H9 (cell line): Measurements from ENCODE around the gene MVD. TPM values are rescaled to one million over a fixed set of nuclear protein-coding genes. Genes with fewer than 3 reads are reported as not detected.

ENCODE experiments used
- DNase-seq: peaks from one replicate; pipeline ENCODE4 v3.0.0-alpha.2; 2017
- H2AFZ ChIP-seq: one replicate; pipeline ENCODE4 v1.6.1; 2013; ENCODE audit warnings: mild to moderate bottlenecking, low read length, control low read depth, moderate library complexity
- H2AK5ac ChIP-seq: 2 replicates; pipeline ENCODE4 v1.6.1; 2013; ENCODE audit warnings: low read length, control low read depth, mixed read lengths; ENCODE audit not compliant: insufficient read length
- H2BK120ac ChIP-seq: one replicate; pipeline ENCODE4 v1.6.1; 2013; ENCODE audit warnings: low read depth, mild to moderate bottlenecking, low read length, control low read depth, inconsistent platforms; ENCODE audit not compliant: poor library complexity, severe bottlenecking
- H2BK12ac ChIP-seq: 2 replicates; pipeline ENCODE4 v1.6.1; 2013; ENCODE audit warnings: low read length, control low read depth, mixed read lengths, low read depth; ENCODE audit not compliant: insufficient read length
- H2BK15ac ChIP-seq: 2 replicates; pipeline ENCODE4 v1.6.1; 2013; ENCODE audit warnings: low read depth, low read length, control low read depth
- H2BK20ac ChIP-seq: one replicate; pipeline ENCODE4 v1.6.1; 2013; ENCODE audit warnings: low read depth, mild to moderate bottlenecking, low read length, control low read depth, inconsistent platforms; ENCODE audit not compliant: poor library complexity, severe bottlenecking
- H2BK5ac ChIP-seq: 2 replicates; pipeline ENCODE4 v1.6.1; 2013; ENCODE audit warnings: low read length, control low read depth, mixed read lengths; ENCODE audit not compliant: insufficient read length
- H3K14ac ChIP-seq: 2 replicates; pipeline ENCODE4 v1.6.1; 2013; ENCODE audit warnings: low read length, control low read depth; ENCODE audit not compliant: insufficient read depth
- H3K18ac ChIP-seq: 2 replicates; pipeline ENCODE4 v1.6.1; 2013; ENCODE audit warnings: low read depth, mild to moderate bottlenecking, mixed read lengths, low read length, control low read depth; ENCODE audit not compliant: insufficient read length
- H3K23ac ChIP-seq: 2 replicates; pipeline ENCODE4 v1.6.1; 2013; ENCODE audit warnings: low read length, control low read depth, mixed read lengths, low read depth; ENCODE audit not compliant: insufficient read length
- H3K23me2 ChIP-seq: 2 replicates; pipeline ENCODE4 v1.6.1; 2013; ENCODE audit warnings: low read depth, mild to moderate bottlenecking, mixed read lengths, low read length, control low read depth; ENCODE audit not compliant: insufficient read length, poor library complexity, severe bottlenecking
- H3K27ac ChIP-seq: 2 replicates; pipeline ENCODE4 v1.5.1; 2013; ENCODE audit warnings: low read length, control low read depth, mixed read lengths, low read depth; ENCODE audit not compliant: insufficient read length
- H3K27me3 ChIP-seq: 2 replicates; pipeline ENCODE4 v1.6.1; 2013; ENCODE audit warnings: low read length, control low read depth, inconsistent platforms; ENCODE audit not compliant: insufficient read depth
- H3K4ac ChIP-seq: 2 replicates; pipeline ENCODE4 v1.6.1; 2013; ENCODE audit warnings: low read depth, mild to moderate bottlenecking, control low read depth, inconsistent platforms, low read length, moderate library complexity
- H3K4me1 ChIP-seq: 2 replicates; pipeline ENCODE4 v1.6.1; 2013; ENCODE audit warnings: low read length, control low read depth, inconsistent platforms; ENCODE audit not compliant: insufficient read depth
- H3K4me2 ChIP-seq: 2 replicates; pipeline ENCODE4 v1.6.1; 2013; ENCODE audit warnings: low read length, control low read depth, mixed read lengths; ENCODE audit not compliant: insufficient read length, insufficient read depth
- H3K56ac ChIP-seq: 2 replicates; pipeline ENCODE4 v1.6.1; 2013; ENCODE audit warnings: low read depth, mild to moderate bottlenecking, mixed read lengths, low read length, control low read depth; ENCODE audit not compliant: insufficient read length
- H3K79me1 ChIP-seq: 2 replicates; pipeline ENCODE4 v1.6.1; 2013; ENCODE audit warnings: low read depth, mild to moderate bottlenecking, moderate library complexity, low read length, control low read depth, inconsistent platforms; ENCODE audit not compliant: insufficient read depth, poor library complexity, severe bottlenecking
- H3K79me2 ChIP-seq: 2 replicates; pipeline ENCODE4 v1.6.1; 2013; ENCODE audit warnings: low read length, control low read depth, inconsistent platforms; ENCODE audit not compliant: insufficient read depth
- H3K9ac ChIP-seq: 2 replicates; pipeline ENCODE4 v1.6.1; 2013; ENCODE audit warnings: low read length, control low read depth, mixed read lengths; ENCODE audit not compliant: insufficient read length; ENCODE audit errors: extremely low read depth
- H3K9me3 ChIP-seq: one replicate; pipeline ENCODE4 v1.6.1; 2013; ENCODE audit warnings: low read depth, low read length, inconsistent platforms; ENCODE audit not compliant: control insufficient read depth
- H3T11ph ChIP-seq: one replicate; pipeline ENCODE4 v1.6.1; 2013; ENCODE audit warnings: mild to moderate bottlenecking, low read length, control low read depth, inconsistent platforms
- H4K20me1 ChIP-seq: one replicate; pipeline ENCODE4 v1.6.1; 2013; ENCODE audit not compliant: control insufficient read depth, insufficient read length, insufficient read depth
- H4K5ac ChIP-seq: 2 replicates; pipeline ENCODE4 v1.6.1; 2013; ENCODE audit warnings: low read depth, mild to moderate bottlenecking, mixed read lengths, low read length, control low read depth; ENCODE audit not compliant: insufficient read length
- H4K8ac ChIP-seq: replicated peaks from 2 replicates; pipeline ENCODE4 v1.6.1; 2013; ENCODE audit warnings: low read length, control low read depth, mixed read lengths, low read depth; ENCODE audit not compliant: insufficient read length
- H4K91ac ChIP-seq: 2 replicates; pipeline ENCODE4 v1.6.1; 2013; ENCODE audit warnings: low read depth, mild to moderate bottlenecking, moderate library complexity, mixed read lengths, low read length, control low read depth; ENCODE audit not compliant: insufficient read length
- H3K27ac Mint-ChIP-seq, 3 experiments: 2 replicates in 2 of 3; 3 replicates in 1 of 3; pipeline ENCODE4 v1.8.0; 2020 to 2021; ENCODE audit warnings: mixed read lengths in 3 of 3, mild to moderate bottlenecking in 1 of 3, moderate library complexity in 1 of 3
- H3K27me3 Mint-ChIP-seq: 2 replicates; pipeline ENCODE4 v1.8.0; 2021; ENCODE audit warnings: low read depth, mild to moderate bottlenecking, moderate library complexity, mixed read lengths
- H3K36me3 Mint-ChIP-seq, 3 experiments: 2 replicates in 2 of 3; 3 replicates in 1 of 3; pipeline ENCODE4 v1.8.0; 2020 to 2021; ENCODE audit warnings: low read depth in 3 of 3, mixed read lengths in 3 of 3; ENCODE audit not compliant: insufficient read depth in 1 of 3
- H3K4me1 Mint-ChIP-seq, 2 experiments: 2 replicates each; pipeline ENCODE4 v1.8.0; 2020; ENCODE audit warnings: mixed read lengths in 2 of 2
- H3K4me3 Mint-ChIP-seq, 2 experiments: 2 replicates in 1 of 2; 3 replicates in 1 of 2; pipeline ENCODE4 v1.8.0; 2020 to 2021; ENCODE audit warnings: mild to moderate bottlenecking in 2 of 2, mixed read lengths in 2 of 2, moderate library complexity in 1 of 2
- H3K9me3 Mint-ChIP-seq, 2 experiments: 2 replicates in 1 of 2; 3 replicates in 1 of 2; pipeline ENCODE4 v1.8.0; 2020; ENCODE audit warnings: mild to moderate bottlenecking in 2 of 2, mixed read lengths in 2 of 2, moderate library complexity in 1 of 2
- CTCF ChIP-seq: fragments of 200-600 bp; sonication (generic); conservative IDR thresholded peaks from 3 replicates; pipeline ENCODE4 v1.8.0; 2021; ENCODE audit warnings: antibody characterized with exemption, mild to moderate bottlenecking
- WGBS: extraction: QIAGEN DNeasy Blood & Tissue Kit; methylation state at CpG from one replicate; pipeline ENCODE4 v1.1.7; 2013; ENCODE audit warnings: missing lambda C conversion rate, low lambda C conversion rate, mixed read lengths; ENCODE audit not compliant: insufficient read length; ENCODE audit errors: extremely low coverage; 5-methylcytosine and 5-hydroxymethylcytosine counted together
- total RNA-seq: library from RNA; stranded (reverse); gene quantifications from 2 replicates; pipeline ENCODE4 v1.2.1, GENCODE V29; 2021

MVD gene
- total RNA-seq, 1 experiment from 2014 or later, result 53.2 TPM

- no peak overlapping the region for H3K23ac ChIP-seq
- H4K5ac ChIP-seq, result no peak overlapping the region
- no peak overlapping the region for H3K9ac ChIP-seq
- H4K20me1 ChIP-seq, result no peaks in the 10 kb centered on the region
- no peak for TF ChIP-seq CTCF
- no peak for DNase-seq
- H3T11ph ChIP-seq, result no peak overlapping the region
- no peaks in the 10 kb centered on the region for H3K4me1 ChIP-seq
- no peak overlapping the region for H2BK5ac ChIP-seq
- no peaks in the 10 kb centered on the region for H3K79me2 ChIP-seq
- no peak overlapping the region for H3K4me2 ChIP-seq
- no peak overlapping the region for H4K91ac ChIP-seq
- peaks cover 15 to 57% (median 50%) of the 10 kb centered on the region in 3 experiments; a peak in 6 of 7 replicates for H3K36me3 Mint-ChIP-seq
- H3K9me3 Mint-ChIP-seq, result no peaks in the 10 kb centered on the region; a peak in 1 of 5 replicates
- H4K8ac ChIP-seq, result no peak overlapping the region
- H3K23me2 ChIP-seq, result peaks cover 10% of the 10 kb centered on the region
- no peaks in the 10 kb centered on the region for H3K9me3 ChIP-seq
- H3K56ac ChIP-seq, result no peak overlapping the region
- no peaks in the 10 kb centered on the region for H3K79me1 ChIP-seq
- H3K18ac ChIP-seq, result no peak overlapping the region
- no peak overlapping the region for H2BK15ac ChIP-seq
- no peak overlapping the region for H2AK5ac ChIP-seq
- peaks cover 0 to 20% of the 10 kb centered on the region in 2 experiments; a peak in 3 of 4 replicates for H3K4me1 Mint-ChIP-seq
- no peak overlapping the region for H2AFZ ChIP-seq
- H3K27ac ChIP-seq, result no peak overlapping the region
- no peak overlapping the region for H2BK120ac ChIP-seq
- H3K27me3 Mint-ChIP-seq, result no peaks in the 10 kb centered on the region
- WGBS, result no CpG with 5 or more reads among the region's 9 CpGs
- no peak overlapping the region for H3K4ac ChIP-seq
- H3K14ac ChIP-seq, result no peak overlapping the region
- H3K27me3 ChIP-seq, result no peaks in the 10 kb centered on the region
- no peak overlapping the region for H2BK20ac ChIP-seq
- H3K4me3 Mint-ChIP-seq, result no peak overlapping the region
- H2BK12ac ChIP-seq, result no peak overlapping the region
- H3K27ac Mint-ChIP-seq, result no peak overlapping the region
These were observed 33.1 kb downstream of the MVD start for GRCh38 chr16:88629835-88630234.
